ENCODE measurements around the gene BIN1. TPM values are rescaled to one million over a fixed set of nuclear protein-coding genes. Genes with fewer than 3 reads are reported as not detected.

BIN1 gene
- polyA plus RNA-seq, 1 donor from 2014 or later, result 61.9 TPM

DNA sequence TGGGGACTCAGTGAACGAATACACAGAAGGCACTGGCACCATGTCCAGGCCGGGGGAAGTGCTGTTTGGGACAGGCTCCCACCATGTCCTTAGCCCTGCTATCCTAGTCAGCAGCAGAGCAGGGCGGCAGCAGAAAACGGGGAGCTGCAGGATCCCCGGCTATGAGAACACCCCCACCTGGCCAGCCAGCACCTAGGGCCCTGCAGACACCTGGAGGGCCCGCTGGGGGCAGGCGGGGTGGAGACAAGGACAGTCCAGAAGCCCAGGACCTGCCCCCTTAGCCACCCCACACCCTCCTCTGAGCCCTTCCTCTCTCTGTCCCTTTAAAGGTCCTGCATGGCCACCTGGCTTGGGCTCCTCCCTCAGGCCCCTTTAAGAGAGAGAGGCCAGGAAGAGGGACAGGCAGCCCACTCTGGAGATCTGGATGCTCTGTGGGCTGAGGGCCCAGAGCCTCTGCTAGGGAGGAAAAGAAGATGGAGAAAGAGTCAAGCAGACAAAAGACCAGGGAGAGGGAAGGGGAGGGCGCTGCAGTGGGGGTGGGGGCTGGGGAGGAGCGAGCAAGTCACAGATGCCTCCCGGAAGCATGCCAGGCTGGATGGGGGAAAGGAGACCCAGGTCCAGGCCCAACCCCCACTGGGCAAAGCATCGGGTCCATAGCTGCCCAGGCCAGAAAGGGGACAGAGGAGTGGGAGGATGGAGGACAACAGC, 48.6 kb downstream of the BIN1 start:
- Histone ChIP-seq H3K79me2 (replicated peaks; ENCODE audit: insufficient read depth, low read length) (no peaks in the 10 kb centered on the region), H3K27me3 (ENCODE audit: insufficient read depth, low read depth, low read length) (no peaks in the 10 kb centered on the region), H3K36me3 (ENCODE audit: insufficient read depth, low read length) (no peaks in the 10 kb centered on the region), H3K27ac (ENCODE audit: low read length) (no peak overlapping the region), H3K4me2 (ENCODE audit: low read length) (no peak overlapping the region), H2AFZ (ENCODE audit: low read depth, low read length) (no peak overlapping the region), H4K20me1 (ENCODE audit: insufficient read depth) (no peaks in the 10 kb centered on the region), H3K9ac (ENCODE audit: low read length) (no peak overlapping the region), H3K9me2 (ENCODE audit: insufficient read depth, low read length) (no peaks in the 10 kb centered on the region), H3K4me3 (ENCODE audit: low read length) (no peak overlapping the region), H3F3A (ENCODE audit: insufficient read depth, low read length, poor library complexity, severe bottlenecking) (no peaks in the 10 kb centered on the region), H3K9me3 (ENCODE audit: low read length) (no peaks in the 10 kb centered on the region)
- TF ChIP-seq EZH2 (IDR thresholded peaks at IDR 0.05; ENCODE audit: borderline replicate concordance, insufficient read depth, low read length, poor library complexity, severe bottlenecking) (no peak), MXI1 (conservative IDR thresholded peaks at IDR 0.05; ENCODE audit: poor library complexity, severe bottlenecking) (no peak), CTCF (IDR thresholded peaks at IDR 0.05; ENCODE audit: poor library complexity, severe bottlenecking) (no peak), POLR2AphosphoS5 (IDR thresholded peaks at IDR 0.05) (no peak), REST (IDR thresholded peaks at IDR 0.05; ENCODE audit: borderline replicate concordance) (no peak), EP300 (conservative IDR thresholded peaks at IDR 0.05; ENCODE audit: poor library complexity, severe bottlenecking) (no peak), RAD21 (conservative IDR thresholded peaks at IDR 0.05) (no peak), TAF1 (IDR thresholded peaks at IDR 0.05; ENCODE audit: low read depth) (no peak), SMC3 (conservative IDR thresholded peaks at IDR 0.05; ENCODE audit: poor library complexity) (no peak)

DNA sequence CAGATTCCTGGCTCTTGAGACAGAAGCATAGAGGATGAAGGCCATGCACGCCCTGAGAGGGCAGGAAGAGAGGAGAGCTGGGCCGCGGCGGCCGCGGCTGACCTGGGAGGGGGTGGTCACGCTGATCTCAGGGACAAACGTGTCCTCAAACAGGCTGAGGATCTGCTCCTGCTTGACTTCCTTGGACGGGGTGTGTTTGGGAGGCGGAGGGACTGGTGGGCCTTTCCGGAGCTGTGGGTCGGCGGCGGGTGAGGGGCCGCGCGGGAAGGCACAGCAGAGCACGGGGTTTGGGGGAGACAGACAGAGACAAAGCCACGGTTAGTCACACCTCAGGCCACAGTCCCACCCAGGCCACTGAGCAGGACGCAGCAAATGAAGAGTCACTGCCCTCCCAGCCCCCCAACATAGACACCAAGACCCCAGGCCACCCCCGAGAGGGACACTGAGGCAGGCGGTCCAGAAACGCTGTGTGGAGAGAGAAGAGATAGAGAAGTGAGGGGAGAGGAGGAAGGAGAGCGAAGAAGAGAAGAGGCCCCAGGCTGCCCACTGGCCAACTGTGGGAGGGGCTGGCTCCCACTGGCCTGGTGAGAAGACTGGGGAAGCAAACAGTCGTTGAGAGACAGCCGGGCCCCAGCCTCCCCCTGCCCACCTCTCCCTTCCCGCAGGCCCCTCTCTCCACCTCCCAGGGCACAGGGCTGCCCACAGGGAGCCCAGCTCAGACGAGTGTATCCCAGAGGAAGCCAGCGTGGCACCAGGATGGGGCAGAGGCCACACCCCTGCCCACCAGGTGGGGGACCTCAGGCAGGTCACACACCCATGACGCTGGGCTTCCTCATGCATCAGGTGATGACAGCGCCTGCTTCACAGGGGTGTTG, 49.3 kb downstream of the BIN1 start:
- Histone ChIP-seq H3K27ac (ENCODE audit: low read length) (no peak overlapping the region), H4K20me1 (ENCODE audit: insufficient read depth) (no peaks in the 10 kb centered on the region), H3K4me3 (ENCODE audit: low read length) (no peak overlapping the region), H3K9ac (ENCODE audit: low read length) (no peak overlapping the region), H3K4me2 (ENCODE audit: low read length) (no peak overlapping the region), H3K9me3 (ENCODE audit: low read length) (no peaks in the 10 kb centered on the region), H3F3A (ENCODE audit: insufficient read depth, low read length, poor library complexity, severe bottlenecking) (no peaks in the 10 kb centered on the region), H3K36me3 (ENCODE audit: insufficient read depth, low read length) (no peaks in the 10 kb centered on the region), H3K9me2 (ENCODE audit: insufficient read depth, low read length) (no peaks in the 10 kb centered on the region), H3K27me3 (ENCODE audit: insufficient read depth, low read depth, low read length) (no peaks in the 10 kb centered on the region), H3K79me2 (replicated peaks; ENCODE audit: insufficient read depth, low read length) (no peaks in the 10 kb centered on the region), H2AFZ (ENCODE audit: low read depth, low read length) (no peak overlapping the region)
- TF ChIP-seq REST (IDR thresholded peaks at IDR 0.05; ENCODE audit: borderline replicate concordance), result no peak
- TF ChIP-seq SMC3 (conservative IDR thresholded peaks at IDR 0.05; ENCODE audit: poor library complexity), result no peak
- TF ChIP-seq RAD21 (conservative IDR thresholded peaks at IDR 0.05), result no peak
